Putamen (tissue), 1 donor: ENCODE results near the gene SGMS1.

Source experiments
- DNase-seq: peaks from one replicate; pipeline ENCODE4 v3.0.0-alpha.2; 2016; ENCODE audit warnings: low spot score

The SGMS1 gene

DNA sequence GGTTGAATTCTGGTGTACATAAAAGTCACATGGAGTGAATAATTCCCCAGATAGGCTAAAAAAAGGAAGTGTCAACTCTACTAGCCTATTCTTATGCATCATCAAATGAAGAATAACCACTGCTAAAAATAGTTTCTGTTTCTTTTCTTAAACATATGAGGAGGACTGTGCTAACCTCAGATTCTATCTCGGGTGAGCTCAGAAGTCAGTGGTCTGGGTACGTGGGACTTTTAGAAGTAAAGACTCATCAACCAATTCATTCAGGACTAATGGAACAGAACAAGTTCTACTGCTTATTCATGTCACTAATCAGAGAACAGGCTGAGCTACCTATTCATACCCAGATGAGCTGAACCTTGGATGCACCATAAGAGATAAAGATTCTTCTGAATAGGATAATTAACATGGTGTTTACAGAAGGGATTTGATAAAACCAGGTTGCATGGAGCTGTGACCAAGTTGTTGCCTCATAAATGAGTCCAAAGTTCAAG is 362.9 kb downstream of the SGMS1 start:
- no peak for DNase-seq
